Chondrocyte (in vitro differentiated cells): ENCODE results near the gene RGS3. TPM values are rescaled to one million over a fixed set of nuclear protein-coding genes. Genes with fewer than 3 reads are reported as not detected.

Experiments
- DNase-seq: peaks from one replicate; pipeline ENCODE4 v3.0.0; 2021; ENCODE audit warnings: mixed read lengths, low spot score
- H3K27ac Mint-ChIP-seq: one replicate; pipeline ENCODE4 v1.8.0; 2021; ENCODE audit warnings: mild to moderate bottlenecking, moderate library complexity, mixed read lengths; ENCODE audit not compliant: unreplicated experiment
- H3K27me3 Mint-ChIP-seq: 2 replicates; pipeline ENCODE4 v1.8.0; 2021; ENCODE audit warnings: low read depth, mixed read lengths
- H3K36me3 Mint-ChIP-seq: 2 replicates; pipeline ENCODE4 v1.8.0; 2021; ENCODE audit warnings: low read depth, mixed read lengths
- H3K4me1 Mint-ChIP-seq: 2 replicates; pipeline ENCODE4 v1.8.0; 2021; ENCODE audit warnings: low read depth, mild to moderate bottlenecking, mixed read lengths
- H3K4me3 Mint-ChIP-seq: one replicate; pipeline ENCODE4 v1.8.0; 2021; ENCODE audit warnings: mild to moderate bottlenecking, moderate library complexity, mixed read lengths; ENCODE audit not compliant: unreplicated experiment
- H3K9me3 Mint-ChIP-seq: 2 replicates; pipeline ENCODE4 v1.8.0; 2021; ENCODE audit warnings: low read depth, mixed read lengths
- total RNA-seq: library from RNA; stranded (reverse); gene quantifications from 3 replicates; pipeline ENCODE4 v1.2.1, GENCODE V29; 2021
- TF ChIP-seq, protein P1 (sequence below): fragments of 200-600 bp; sonication (generic); IDR thresholded peaks from 2 replicates; pipeline ENCODE4 v1.5.0; 2021; ENCODE audit warnings: antibody characterized with exemption, mild to moderate bottlenecking, moderate library complexity

The RGS3 gene
- total RNA-seq, 1 donor from 2014 or later = 55.2 TPM

DNA sequence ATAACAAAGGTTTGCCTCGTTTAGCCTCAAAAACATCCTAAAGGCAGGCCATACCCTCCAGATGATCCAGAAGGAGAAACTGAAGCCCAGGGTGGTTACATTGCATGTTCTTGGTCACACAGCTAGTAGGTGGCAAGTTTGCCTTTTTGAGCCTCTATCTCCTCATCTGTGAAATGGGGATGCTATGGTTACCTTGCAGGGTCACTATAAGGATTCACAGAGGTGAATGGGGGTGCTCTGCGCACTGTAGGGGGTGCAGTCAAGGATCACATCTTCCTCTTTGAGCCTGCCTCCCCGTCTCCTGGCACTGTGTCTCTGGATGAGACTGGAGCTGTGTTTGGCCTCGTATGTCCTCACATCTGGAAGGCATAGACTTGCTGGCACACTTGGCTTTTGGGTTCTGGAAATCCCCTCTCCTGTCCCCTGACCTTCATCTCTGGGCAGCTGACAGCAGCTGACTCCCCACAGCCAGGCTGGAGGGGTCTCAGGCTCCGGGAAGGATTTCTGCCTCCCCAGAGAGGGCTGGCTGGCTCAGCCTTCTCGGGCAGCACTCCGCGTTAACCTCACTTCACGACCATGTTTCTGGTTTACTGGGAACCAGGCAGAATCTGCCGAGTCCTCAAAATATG is 167.7 kb downstream of the RGS3 start:
- H3K4me3 Mint-ChIP-seq = no peak overlapping the region

DNA sequence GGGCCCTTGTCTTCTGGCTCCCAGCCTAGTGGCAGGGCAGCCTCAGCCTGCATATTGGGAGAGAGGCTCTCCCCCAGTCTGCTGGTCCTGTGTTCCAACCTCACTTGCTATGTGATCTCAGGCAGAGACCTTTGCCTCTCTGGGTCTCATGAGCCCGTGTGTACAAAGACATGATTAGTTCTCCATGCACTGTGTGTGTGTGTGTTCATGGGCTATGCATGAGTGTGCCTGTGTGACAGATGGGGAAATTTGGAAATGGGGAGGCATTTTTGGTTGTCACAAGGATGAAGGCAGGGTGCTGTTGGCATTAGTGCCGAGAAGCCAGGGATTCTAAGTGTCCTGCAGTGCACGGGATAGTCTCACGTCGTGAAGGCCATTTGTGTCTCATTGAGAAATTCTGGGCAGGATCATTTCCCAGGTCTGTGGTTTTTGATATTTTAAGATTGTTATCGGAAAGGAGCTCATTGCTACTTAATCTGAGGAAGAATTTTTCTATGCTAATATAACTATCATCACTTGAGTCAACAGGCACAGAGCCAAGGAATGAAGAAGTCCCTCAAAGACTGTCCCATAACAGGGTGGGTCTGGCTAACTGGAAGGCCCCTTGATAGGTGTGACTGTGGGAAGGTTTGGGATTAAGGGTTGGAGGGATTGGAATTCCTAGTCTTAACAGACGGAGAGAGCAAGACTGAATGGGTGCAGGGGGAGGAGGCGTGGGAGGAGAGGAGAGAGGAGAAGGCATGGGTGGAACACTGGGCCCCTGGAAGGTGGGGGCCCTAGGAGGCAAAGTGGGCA is 168.5 kb downstream of the RGS3 start:
- Mint-ChIP-seq H3K27me3 (peaks cover 3% of the 10 kb centered on the region), H3K9me3 (no peaks in the 10 kb centered on the region), H3K4me1 (peaks cover 51% of the 10 kb centered on the region), H3K4me3 (no peak overlapping the region), H3K27ac (peak overlapping the region; percentile 92), H3K36me3 (no peaks in the 10 kb centered on the region)
- DNase-seq = peak; percentile 30
- TF ChIP-seq, protein P1, sequence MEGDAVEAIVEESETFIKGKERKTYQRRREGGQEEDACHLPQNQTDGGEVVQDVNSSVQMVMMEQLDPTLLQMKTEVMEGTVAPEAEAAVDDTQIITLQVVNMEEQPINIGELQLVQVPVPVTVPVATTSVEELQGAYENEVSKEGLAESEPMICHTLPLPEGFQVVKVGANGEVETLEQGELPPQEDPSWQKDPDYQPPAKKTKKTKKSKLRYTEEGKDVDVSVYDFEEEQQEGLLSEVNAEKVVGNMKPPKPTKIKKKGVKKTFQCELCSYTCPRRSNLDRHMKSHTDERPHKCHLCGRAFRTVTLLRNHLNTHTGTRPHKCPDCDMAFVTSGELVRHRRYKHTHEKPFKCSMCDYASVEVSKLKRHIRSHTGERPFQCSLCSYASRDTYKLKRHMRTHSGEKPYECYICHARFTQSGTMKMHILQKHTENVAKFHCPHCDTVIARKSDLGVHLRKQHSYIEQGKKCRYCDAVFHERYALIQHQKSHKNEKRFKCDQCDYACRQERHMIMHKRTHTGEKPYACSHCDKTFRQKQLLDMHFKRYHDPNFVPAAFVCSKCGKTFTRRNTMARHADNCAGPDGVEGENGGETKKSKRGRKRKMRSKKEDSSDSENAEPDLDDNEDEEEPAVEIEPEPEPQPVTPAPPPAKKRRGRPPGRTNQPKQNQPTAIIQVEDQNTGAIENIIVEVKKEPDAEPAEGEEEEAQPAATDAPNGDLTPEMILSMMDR = no peak

More for the DNA sequence above, 167.7 kb downstream of the RGS3 start:
- Mint-ChIP-seq H3K4me1 (peaks cover 46% of the 10 kb centered on the region), H3K36me3 (no peaks in the 10 kb centered on the region), H3K27ac (no peak overlapping the region), H3K9me3 (no peaks in the 10 kb centered on the region), H3K27me3 (peaks cover 3% of the 10 kb centered on the region)
- peak; percentile 30 for DNase-seq
- TF ChIP-seq, protein P1 = no peak

DNA sequence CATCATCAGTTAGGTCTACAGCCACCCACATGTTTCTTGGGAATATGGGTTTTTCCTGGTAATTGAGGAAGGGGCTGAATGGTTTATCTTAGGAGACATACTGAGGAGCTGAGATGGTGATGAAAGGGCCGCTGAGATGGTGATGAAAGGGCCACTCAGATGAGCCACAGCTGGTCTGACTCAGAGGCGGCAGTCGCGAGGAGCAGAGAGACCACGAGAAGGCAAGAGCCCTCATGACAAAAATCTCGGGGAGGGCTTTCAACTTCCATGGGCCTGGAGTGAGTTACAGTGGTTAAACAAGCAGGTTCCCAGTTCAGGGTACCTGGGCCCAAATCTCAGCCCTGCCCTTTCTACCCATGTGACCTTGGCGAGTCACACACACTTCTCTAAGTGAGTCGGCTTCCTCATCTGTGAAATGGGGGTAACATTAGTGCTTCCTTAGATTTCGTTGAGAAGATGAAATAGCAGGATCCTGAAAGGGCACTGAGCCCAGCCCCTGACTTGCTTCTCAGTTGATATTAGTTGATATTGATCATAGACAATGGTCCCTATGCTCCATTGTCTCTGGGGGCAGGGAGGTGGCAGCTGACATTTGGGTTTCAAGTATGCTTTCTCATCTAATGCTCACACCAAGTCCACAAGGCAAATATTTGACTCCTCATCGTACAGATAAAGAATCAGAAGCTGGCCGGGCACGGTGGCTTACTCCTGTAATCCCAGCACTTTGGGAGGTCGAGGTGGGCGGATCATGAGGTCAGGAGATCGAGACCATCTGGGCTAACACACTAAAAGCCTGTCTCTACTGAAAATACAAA is 169.5 kb downstream of the RGS3 start:
- H3K36me3 Mint-ChIP-seq = no peaks in the 10 kb centered on the region
- H3K9me3 Mint-ChIP-seq = no peaks in the 10 kb centered on the region
- no peak overlapping the region for H3K4me3 Mint-ChIP-seq
- H3K4me1 Mint-ChIP-seq = peaks cover 51% of the 10 kb centered on the region
- DNase-seq = peak; percentile 46
- peaks cover 3% of the 10 kb centered on the region for H3K27me3 Mint-ChIP-seq
- TF ChIP-seq, protein P1 = no peak
- peak overlapping the region; percentile 92 for H3K27ac Mint-ChIP-seq

DNA sequence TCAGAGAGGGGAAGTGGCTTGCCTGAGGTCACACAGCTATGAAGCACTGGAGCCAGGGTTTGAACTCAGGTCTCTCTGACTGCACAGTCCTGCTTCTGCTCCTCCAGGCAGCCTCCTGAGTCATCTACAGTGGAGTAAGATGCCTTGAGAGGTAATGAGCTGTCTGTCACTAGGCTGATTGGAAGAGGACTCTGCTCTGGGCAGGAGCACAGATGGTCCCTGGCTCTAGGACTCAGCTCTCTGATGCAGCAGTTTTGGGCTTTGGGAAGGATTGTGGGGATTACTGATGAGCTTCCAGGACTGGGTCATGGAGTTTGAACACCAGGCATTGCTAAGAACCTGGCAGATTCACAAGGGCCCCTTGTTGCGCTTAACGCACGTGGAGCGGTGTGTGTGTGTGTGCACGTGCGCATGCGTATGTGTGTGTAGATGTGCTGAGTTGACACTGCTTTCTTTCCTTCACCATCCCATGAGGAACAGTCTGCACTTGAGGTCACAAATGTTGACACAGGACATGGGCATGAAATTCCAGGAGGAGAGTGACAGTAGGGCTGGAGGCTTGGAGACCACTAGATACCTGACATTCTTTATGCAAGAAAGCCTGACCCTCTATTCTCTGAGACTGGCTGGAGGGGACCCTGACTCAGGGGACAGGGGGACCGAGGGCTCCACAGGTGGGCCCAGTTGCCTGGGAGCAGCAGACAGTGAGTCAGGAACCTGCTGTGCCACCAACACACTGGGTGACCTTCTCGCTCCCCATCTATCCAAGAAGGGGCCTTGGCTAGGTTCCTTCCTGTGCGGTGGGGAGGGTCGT is 170.5 kb downstream of the RGS3 start:
- Mint-ChIP-seq H3K27ac (peak overlapping the region; percentile 58), H3K36me3 (no peaks in the 10 kb centered on the region), H3K9me3 (no peaks in the 10 kb centered on the region), H3K27me3 (no peaks in the 10 kb centered on the region), H3K4me1 (peaks cover 51% of the 10 kb centered on the region), H3K4me3 (no peak overlapping the region)
- DNase-seq = peak; percentile 50
- TF ChIP-seq, protein P1 = no peak
